HEK293T (cell line): ENCODE data around the gene MRPL4.

Source experiments
- BHLHE40 ChIP-seq: fragments of 450-650 bp; IDR thresholded peaks from 2 replicates; pipeline ENCODE4 v1.6.1; 2016; ENCODE audit warnings: mild to moderate bottlenecking, moderate library complexity, borderline replicate concordance
- ELF4 ChIP-seq: fragments of 450-650 bp; IDR thresholded peaks from 2 replicates; pipeline ENCODE4 v1.6.1; 2017; ENCODE audit warnings: antibody characterized with exemption
- FOXK2 ChIP-seq: fragments of 450-650 bp; IDR thresholded peaks from 2 replicates; pipeline ENCODE4 v1.6.1; 2016; ENCODE audit warnings: mild to moderate bottlenecking
- FOXM1 ChIP-seq: fragments of 450-650 bp; IDR thresholded peaks from 2 replicates; pipeline ENCODE4 v1.6.1; 2017; ENCODE audit warnings: mild to moderate bottlenecking, borderline replicate concordance
- HDGF ChIP-seq: fragments of 450-650 bp; IDR thresholded peaks from 2 replicates; pipeline ENCODE4 v1.6.1; 2017; ENCODE audit warnings: antibody characterized with exemption, borderline replicate concordance
- LEF1 ChIP-seq: fragments of 450-650 bp; IDR thresholded peaks from 2 replicates; pipeline ENCODE4 v1.6.1; 2017; ENCODE audit warnings: mild to moderate bottlenecking, borderline replicate concordance
- NFRKB ChIP-seq: fragments of 450-650 bp; IDR thresholded peaks from 2 replicates; pipeline ENCODE4 v1.6.1; 2016; ENCODE audit warnings: mild to moderate bottlenecking, moderate library complexity
- SP1 ChIP-seq: fragments of 450-650 bp; IDR thresholded peaks from 2 replicates; pipeline ENCODE4 v1.6.1; 2017
- SUZ12 ChIP-seq: fragments of 450-650 bp; IDR thresholded peaks from 2 replicates; pipeline ENCODE4 v1.6.1; 2016; ENCODE audit warnings: mild to moderate bottlenecking
- TARDBP ChIP-seq: fragments of 450-650 bp; IDR thresholded peaks from 2 replicates; pipeline ENCODE4 v1.6.1; 2016
- ZNF384 ChIP-seq: fragments of 450-650 bp; IDR thresholded peaks from 2 replicates; pipeline ENCODE4 v1.6.1; 2016

GRCh38 chr19:10306327-10306726 lies 54.3 kb downstream of the MRPL4 start:
- no peak for TF ChIP-seq HDGF
- TF ChIP-seq FOXM1 = no peak
- TF ChIP-seq SUZ12 = no peak
- no peak for TF ChIP-seq LEF1
- no peak for TF ChIP-seq SP1
- no peak for TF ChIP-seq ELF4
- TF ChIP-seq BHLHE40 = no peak
- TF ChIP-seq FOXK2 = no peak
- no peak for TF ChIP-seq TARDBP
- no peak for TF ChIP-seq NFRKB
- TF ChIP-seq ZNF384 = no peak
